ENCODE results near the gene CCDC28B. TPM values are rescaled to one million over a fixed set of nuclear protein-coding genes. Genes with fewer than 3 reads are reported as not detected.

CCDC28B gene
- total RNA-seq, 4 donors from 2014 or later = 0.72 to 3.5 (median 2.0) TPM

GRCh38 chr1:32247983-32248889, 47.8 kb downstream of the CCDC28B start:
- Histone ChIP-seq H3K27me3 (no peaks in the 10 kb centered on the region), H3K4me3 (no peak overlapping the region), H3K27ac (no peak overlapping the region), H3K9me3 (no peaks in the 10 kb centered on the region), H3K36me3 (no peaks in the 10 kb centered on the region), H3K4me1 (peaks cover 32% of the 10 kb centered on the region)
- peak; percentile 39 to 94 for TF ChIP-seq CTCF (IDR thresholded peaks at IDR 0.05)
- TF ChIP-seq EP300 (IDR thresholded peaks at IDR 0.05) = no peak
- WGBS = 10% methylated on average over 15 of the region's 31 CpGs
- DNase-seq (ENCODE audit: low spot score in 2 of 2) = peak; percentile 90 to 92

- peak; percentile 67 to 79 for DNase-seq (ENCODE audit: low spot score in 2 of 2)
- Histone ChIP-seq H3K4me1 (peaks cover 32% of the 10 kb centered on the region), H3K27ac (peak overlapping the region; percentile 47)
These were observed 49.6 kb downstream of the CCDC28B start for GRCh38 chr1:32249831-32250525.

GRCh38 chr1:32250893-32251716, 50.7 kb downstream of the CCDC28B start, which contains the start of gene LCK:
Gene LCK (plus strand): TSS chr1:32251265. CDS start chr1:32274330, 23,065 bp downstream.
- Histone ChIP-seq H3K4me1 (peaks cover 32% of the 10 kb centered on the region), H3K27me3 (no peaks in the 10 kb centered on the region), H3K27ac (peak within 1 kb of the TSS; percentile 40), H3K9me3 (no peaks in the 10 kb centered on the region), H3K4me3 (peak within 1 kb of the TSS; percentile 15), H3K36me3 (no peaks in the 10 kb centered on the region)
- DNase-seq (ENCODE audit: low spot score in 2 of 2) = no peak
- WGBS = 84% methylated on average over 22 of the region's 25 CpGs
- TF ChIP-seq POLR2AphosphoS5 (IDR thresholded peaks at IDR 0.05) (no peak), POLR2A (IDR thresholded peaks at IDR 0.05) (no peak), EP300 (IDR thresholded peaks at IDR 0.05) (no peak), CTCF (IDR thresholded peaks at IDR 0.05) (no peak)

More at GRCh38 chr1:32249831-32250525, 49.6 kb downstream of the CCDC28B start:
- WGBS = 59% methylated on average over 9 of the region's 9 CpGs
- no peaks in the 10 kb centered on the region for H3K27me3 ChIP-seq
- H3K9me3 ChIP-seq = no peaks in the 10 kb centered on the region
- no peak overlapping the region for H3K4me3 ChIP-seq
- no peaks in the 10 kb centered on the region for H3K36me3 ChIP-seq
- TF ChIP-seq POLR2A (IDR thresholded peaks at IDR 0.05) (no peak), POLR2AphosphoS5 (IDR thresholded peaks at IDR 0.05) (no peak), CTCF (IDR thresholded peaks at IDR 0.05) (no peak), EP300 (IDR thresholded peaks at IDR 0.05) (no peak)

Other genes starting within 250 kb of the CCDC28B start
- gene KHDRBS1, start 186.7 kb upstream of the CCDC28B start, total RNA-seq = 10 to 100 TPM; 57.2 to 85.2 (median 64.3) TPM
- 1 to 10 TPM; 6.0 to 7.9 (median 6.9) TPM for gene TMEM39B, start 127.7 kb upstream of the CCDC28B start, total RNA-seq
- gene KPNA6, start 92.5 kb upstream of the CCDC28B start, total RNA-seq = 10 to 100 TPM; 42.4 to 52.3 (median 46.5) TPM
- 10 to 100 TPM; 50.0 to 72.0 (median 56.3) TPM for gene TXLNA, start 20.9 kb upstream of the CCDC28B start, total RNA-seq
- gene IQCC, start 5.1 kb downstream of the CCDC28B start, total RNA-seq = 1 to 10 TPM; 1.7 to 4.4 (median 3.7) TPM
- gene DCDC2B, start 8.5 kb downstream of the CCDC28B start, total RNA-seq = not detected
- 10 to 100 TPM in 2 of 4 donors, 1 to 10 TPM in 2; 7.7 to 18.7 (median 12.6) TPM for gene TMEM234, start 21.8 kb downstream of the CCDC28B start, total RNA-seq
- 100 to 1,000 TPM in 3 of 4 donors, 10 to 100 TPM in 1; 98.8 to 211 (median 178) TPM for gene EIF3I, start 21.8 kb downstream of the CCDC28B start, total RNA-seq
- gene FAM167B, start 46.6 kb downstream of the CCDC28B start, total RNA-seq = 1 to 10 TPM in 2 of 4 donors, not detected in 2; 1.5 TPM
- gene LCK, start 50.7 kb downstream of the CCDC28B start, total RNA-seq = 1 to 10 TPM in 2 of 4 donors, under 1 TPM in 2; 0.26 to 3.9 (median 1.4) TPM
- 10 to 100 TPM; 34.4 to 52.9 (median 40.2) TPM for gene HDAC1, start 91.5 kb downstream of the CCDC28B start, total RNA-seq
- 10 to 100 TPM; 12.8 to 25.1 (median 19.3) TPM for gene MARCKSL1, start 135.6 kb downstream of the CCDC28B start, total RNA-seq
- gene FAM229A, start 161.9 kb downstream of the CCDC28B start, total RNA-seq = 10 to 100 TPM in 3 of 4 donors, 1 to 10 TPM in 1; 4.4 to 41.8 (median 16.3) TPM
- 1 to 10 TPM in 2 of 4 donors, under 1 TPM in 1, not detected in 1; 0.86 to 2.7 (median 1.3) TPM for gene TSSK3, start 161.9 kb downstream of the CCDC28B start, total RNA-seq
- gene BSDC1, start 193.8 kb downstream of the CCDC28B start, total RNA-seq = 100 to 1,000 TPM in 3 of 4 donors, 10 to 100 TPM in 1; 96.0 to 140 (median 120) TPM